Activated CD4-positive, alpha-beta T cell treated with anti-CD3 and anti-CD28 coated beads for 1 hour (primary cell): ENCODE results near the gene NDRG4.
A peak's percentile ranks its signal among the peaks of the same experiment; 100 is the strongest.

Source experiments
- DNase-seq: peaks from one replicate; pipeline ENCODE4 v3.0.0-alpha.2; 2020

NDRG4 gene

GRCh38 chr16:58510776-58511628 is 11.1 kb downstream of the NDRG4 start:
- no peak for DNase-seq

GRCh38 chr16:58511933-58512815 is 12.2 kb downstream of the NDRG4 start:
- peak; percentile 73 for DNase-seq

GRCh38 chr16:58513874-58514273 is 13.9 kb downstream of the NDRG4 start:
- DNase-seq: no peak

DNA sequence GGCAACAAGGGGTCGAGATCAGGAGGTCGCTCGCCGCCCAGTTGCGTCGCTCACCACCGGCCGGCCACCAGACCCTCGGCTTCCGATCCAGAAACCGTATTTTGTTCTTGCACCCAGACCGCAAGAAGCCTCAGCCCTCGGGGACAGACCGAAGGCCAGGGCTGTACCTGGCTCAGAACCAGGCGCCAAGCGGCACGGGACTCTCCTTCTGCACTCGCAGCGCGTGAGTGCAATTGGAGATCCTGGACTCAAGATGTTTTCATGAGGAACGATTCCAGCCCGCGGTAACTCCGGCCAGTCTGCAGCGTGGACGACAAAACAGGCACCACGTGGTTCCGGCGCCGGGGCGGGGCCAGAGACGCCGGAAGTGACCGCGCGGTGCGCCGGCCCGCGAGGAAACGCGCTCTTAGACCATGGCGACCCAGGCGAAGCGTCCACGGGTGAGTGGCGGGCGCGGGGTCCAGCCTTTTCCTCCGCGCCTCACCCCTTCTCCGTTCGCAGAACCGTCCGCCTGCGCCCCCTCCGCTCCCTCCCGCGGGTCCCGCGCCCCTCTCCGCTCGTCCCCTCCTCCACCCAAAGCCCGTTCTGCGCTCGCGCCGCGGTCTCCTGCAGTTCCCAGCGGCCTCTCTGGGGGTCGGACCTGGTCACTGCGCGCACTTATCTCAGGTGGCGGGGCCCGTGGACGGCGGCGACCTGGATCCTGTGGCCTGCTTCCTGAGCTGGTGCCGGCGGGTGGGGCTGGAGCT is 15.4 kb downstream of the NDRG4 start, which contains the start of gene SETD6:
SETD6 (plus strand) TSS at position 393 of the 746 bp plus-strand sequence; CDS start at position 414, 21 bp downstream.
- peak; percentile 45 for DNase-seq

GRCh38 chr16:58515871-58516767 is 16.2 kb downstream of the NDRG4 start:
- DNase-seq: no peak

DNA sequence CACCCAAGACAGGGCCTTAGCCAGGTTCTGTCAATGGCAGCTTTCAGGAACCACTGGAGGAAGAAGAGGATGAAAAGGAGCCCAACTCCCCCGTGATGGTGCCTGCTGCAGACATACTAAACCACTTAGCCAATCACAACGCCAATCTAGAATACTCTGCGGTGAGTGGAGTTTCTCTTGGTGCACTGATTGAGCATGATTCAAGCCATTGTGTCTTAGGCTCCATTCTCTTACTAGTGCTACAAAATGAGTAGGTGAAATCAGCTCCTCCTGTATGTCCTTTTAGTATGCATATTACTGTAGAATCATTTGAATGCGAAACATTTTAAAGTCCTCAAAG is 16.8 kb downstream of the NDRG4 start:
- DNase-seq: no peak

- no peak for DNase-seq
Measured at GRCh38 chr16:58518083-58518979, 18.4 kb downstream of the NDRG4 start.

DNA sequence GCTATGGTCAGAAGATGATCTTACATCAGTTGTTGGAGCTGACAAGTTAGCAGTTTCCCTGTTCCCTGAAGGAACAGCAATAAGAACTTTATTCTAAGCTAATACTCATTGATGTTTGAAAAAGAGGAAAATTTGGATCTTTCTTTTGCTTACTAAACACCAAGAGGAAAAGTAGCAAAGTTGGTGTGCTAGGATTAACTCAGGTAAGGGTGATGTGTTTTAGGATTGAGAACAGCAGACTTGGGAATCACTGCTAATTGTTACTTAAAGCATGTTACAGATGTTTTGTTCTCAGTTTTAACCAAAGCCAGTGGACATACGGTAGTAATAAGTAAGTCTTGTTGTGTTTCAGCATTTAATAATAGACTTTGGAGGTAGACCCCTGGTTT is 19.0 kb downstream of the NDRG4 start:
- DNase-seq: no peak

DNA sequence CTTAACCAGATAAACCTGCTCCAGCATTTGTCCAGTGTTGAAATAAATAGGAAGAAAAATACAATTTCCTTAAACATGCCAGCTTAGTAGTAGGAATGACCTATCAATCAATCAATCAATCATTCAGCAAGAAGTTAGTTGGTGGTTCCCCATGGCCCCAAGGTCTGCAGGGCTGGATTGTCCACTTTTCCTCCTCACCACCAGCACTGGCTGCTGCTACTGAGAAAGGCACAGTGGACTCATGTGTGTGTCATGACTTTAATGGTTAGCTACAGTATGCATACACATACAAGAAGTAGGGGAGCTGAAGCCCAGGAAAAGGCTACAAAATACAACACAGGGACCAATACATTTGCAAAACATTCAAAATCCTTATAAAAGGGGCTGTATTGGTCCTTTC is 19.8 kb downstream of the NDRG4 start:
- DNase-seq: no peak

DNA sequence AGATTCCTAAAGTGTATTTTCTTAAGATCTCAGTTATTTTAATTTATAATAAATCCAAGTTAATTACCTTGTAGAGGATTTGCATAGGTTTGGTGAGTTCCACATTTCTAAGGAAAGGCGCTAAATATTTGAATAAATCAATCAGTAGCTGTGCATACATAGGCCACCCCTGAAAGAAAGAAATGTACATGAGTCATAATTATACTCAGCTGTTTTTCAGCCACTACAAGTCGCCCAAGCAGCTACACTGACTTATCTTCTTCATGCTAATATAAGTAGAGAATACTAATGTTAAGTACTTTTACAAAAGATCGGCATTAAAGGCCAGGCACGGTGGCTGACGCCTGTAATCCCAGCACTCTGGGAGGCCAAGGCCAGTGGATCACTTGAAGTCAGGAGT is 30.2 kb downstream of the NDRG4 start:
- DNase-seq: no peak

DNA sequence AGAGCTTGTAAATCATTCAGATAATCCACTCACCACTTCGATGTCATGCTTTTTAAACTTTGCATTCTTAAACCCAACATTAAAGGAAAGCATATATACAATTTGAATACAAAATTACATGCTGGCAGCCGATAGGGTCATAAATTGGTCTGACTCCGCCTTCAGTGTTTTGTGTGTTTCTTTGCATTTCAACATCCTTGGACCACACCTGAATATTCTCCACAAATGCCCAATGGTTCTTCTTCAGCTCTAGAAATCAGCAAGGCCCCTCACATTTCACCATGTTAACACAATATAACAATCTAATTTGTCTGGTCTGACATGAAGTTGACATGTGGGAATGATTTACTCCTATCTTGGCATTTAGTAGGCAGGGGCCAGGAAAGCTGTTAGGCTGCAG is 32.5 kb downstream of the NDRG4 start:
- no peak for DNase-seq

DNA sequence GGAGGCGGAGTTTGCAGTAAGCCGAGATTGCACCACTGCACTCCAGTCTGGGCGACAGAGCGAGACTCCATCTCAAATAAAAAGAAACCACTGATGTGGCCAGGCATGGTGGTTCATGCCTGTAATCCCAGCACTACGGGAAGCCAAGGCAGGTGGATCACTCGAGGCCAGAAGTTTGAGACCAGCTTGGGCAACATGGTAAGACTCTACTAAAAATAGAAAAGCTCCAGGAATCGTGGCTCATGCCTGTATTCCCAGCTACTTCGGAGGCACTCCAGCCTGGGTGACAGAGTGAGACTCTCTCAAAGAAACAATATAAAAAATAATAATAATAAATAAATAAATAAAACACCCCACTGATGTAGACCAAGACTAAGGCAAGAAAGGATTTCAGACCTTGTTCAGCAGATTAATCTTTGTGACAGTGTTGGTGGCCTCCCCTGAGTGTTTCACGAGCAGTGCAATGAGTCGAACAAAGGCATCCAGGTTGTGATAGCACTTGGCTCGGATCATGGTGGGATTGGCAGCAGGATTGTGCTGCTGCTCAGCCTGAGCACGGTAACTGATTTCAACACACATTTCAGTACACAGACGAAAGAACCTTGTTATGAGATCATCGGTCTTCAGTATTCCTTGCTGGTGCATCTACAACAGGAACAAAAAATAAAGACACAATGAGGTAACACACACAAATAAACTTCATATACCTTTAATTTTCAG is 34.0 kb downstream of the NDRG4 start:
- no peak for DNase-seq

- no peak for DNase-seq
Measured at GRCh38 chr16:58535100-58535499, 35.2 kb downstream of the NDRG4 start.

GRCh38 chr16:58536278-58536677 is 36.3 kb downstream of the NDRG4 start:
- DNase-seq: no peak

DNA sequence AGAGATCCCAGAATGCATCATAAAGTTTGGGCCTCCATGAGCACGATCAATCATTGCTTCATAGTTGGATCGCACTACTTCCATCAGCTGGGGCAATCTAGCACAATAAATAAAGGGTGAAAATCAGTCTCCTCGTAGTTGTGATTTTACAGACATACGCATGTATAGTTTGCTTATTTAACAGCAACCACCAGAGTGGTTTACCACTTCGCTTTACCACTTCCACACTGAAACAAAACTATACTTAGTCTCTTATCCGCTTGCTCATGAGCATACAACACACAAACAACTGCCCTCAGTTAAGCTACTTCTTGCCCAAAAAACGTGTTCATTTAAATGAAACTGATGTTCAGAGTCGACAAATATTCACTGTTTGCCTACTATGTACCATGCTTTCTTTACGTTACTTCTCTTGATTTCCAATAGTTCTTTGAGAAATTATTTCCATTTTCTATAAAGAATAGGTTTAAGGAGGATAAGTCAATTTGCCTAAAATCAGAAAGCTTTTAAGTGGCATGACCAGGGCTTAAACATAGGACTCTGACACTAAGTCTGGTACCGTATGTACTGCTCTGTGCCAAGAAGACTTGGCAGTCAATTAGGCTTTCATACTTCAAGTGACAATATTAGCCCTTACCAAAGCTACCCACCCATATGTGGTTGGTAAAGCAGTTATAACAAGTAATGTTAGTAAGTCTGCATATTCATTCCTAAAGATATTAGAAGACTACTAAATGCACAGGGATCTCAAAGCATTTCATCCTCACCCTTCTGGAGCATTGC is 37.4 kb downstream of the NDRG4 start:
- DNase-seq: no peak

DNA sequence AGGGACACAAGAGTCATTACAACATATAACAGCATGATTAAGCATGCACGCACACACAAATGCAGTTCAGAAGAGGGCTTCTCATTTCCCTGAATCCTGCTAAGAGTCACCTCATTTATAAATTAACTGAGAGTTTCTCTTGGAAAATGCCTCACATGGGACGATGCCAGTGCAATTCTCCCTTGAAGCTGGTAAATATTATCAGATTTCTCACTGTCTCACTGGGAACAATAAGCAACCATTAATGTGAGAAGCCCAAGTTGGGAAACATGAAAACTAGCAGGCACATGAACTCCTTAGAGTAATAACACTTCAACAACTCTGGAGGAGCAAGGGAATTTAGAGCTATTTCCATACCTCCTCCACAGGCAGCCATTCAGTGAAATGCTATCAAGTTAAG is 41.8 kb downstream of the NDRG4 start:
- no peak for DNase-seq

DNA sequence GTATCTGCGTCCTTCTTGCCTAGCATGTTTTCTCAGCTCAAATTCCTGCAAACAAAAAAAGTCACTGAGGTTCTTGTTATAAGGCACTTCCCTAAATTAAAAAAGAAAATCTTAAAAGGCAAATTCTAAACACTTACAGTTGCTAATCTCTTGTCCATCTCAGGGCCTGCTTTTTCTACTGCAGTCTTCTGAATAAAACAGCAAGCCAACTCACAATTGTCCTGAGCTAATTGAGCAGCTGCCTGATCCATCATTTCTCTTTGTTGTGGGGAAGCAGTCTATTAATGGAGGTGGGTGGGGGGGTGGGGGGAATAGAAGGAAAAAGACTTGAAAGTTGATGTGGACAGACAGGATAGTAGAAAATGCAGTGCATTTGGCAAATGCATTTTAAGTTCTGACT is 42.3 kb downstream of the NDRG4 start:
- no peak for DNase-seq

GRCh38 chr16:58543685-58544084 is 43.7 kb downstream of the NDRG4 start:
- no peak for DNase-seq

GRCh38 chr16:58548378-58548777 is 48.4 kb downstream of the NDRG4 start:
- DNase-seq: no peak

DNA sequence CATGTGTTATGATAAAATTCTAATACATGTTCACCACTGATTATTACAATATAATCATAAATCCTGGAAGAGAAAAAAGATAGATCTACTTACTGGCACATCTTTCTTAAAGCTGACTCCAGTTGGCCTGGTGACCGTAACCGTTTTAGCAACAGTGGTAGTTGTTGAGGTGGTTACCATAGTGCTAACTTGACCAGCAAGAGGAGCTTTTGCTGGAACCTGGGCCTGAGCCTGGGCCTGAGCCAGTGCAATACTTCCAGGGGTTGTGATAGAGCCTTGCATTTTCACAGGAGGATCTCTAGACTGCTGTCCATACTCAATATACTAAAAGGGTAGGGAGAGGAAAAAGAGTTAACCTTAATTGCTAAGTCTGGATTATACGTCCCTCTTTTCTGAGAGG is 51.6 kb downstream of the NDRG4 start:
- DNase-seq: no peak
